Endometrial microvascular endothelial cells (primary cell): ENCODE data around the gene ST6GALNAC3. TPM values are rescaled to one million over a fixed set of nuclear protein-coding genes. Genes with fewer than 3 reads are reported as not detected.
"Not testable (repeated sequence)": the region's sequence is repeated elsewhere in the genome, so short reads cannot be mapped to it uniquely, and the experiment has no call there.

Experiments used
- in situ Hi-C: cut with HindIII; loops from 2 replicates; pipeline ENCODE4 v1.10.0; 2017; ENCODE audit warnings: low sequenced_read_pairs, low pct_unique_long_range_greater_than_20kb; ENCODE audit errors: inconsistent ontology term
- total RNA-seq: library from RNA; depleted of rRNA; stranded (reverse); fragments of >200 nt; gene quantifications from one replicate; pipeline ENCODE4 v1.2.3, GENCODE V29; 2015; ENCODE audit errors: inconsistent ontology term

Gene ST6GALNAC3
- total RNA-seq, 1 donor from 2014 or later: 29.7 TPM

DNA sequence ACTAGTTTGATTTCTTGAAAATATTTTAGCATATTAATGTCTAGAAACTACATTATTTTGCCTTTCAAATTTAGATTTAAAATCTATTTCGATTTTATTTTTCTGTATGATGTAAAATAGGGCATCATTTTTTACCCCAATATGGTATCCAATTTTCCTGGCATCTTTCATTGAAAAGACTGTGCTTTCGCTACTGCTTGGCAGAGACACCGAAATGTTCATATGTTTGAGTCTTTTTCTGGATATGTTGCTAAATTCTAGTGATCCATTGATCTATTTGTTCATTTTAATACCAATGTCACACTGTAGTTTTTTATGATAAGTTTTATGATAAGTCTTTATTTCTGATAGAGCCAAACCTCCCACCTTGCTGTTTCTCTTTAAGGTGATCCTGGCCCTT is 24.3 kb downstream of the ST6GALNAC3 start:
- in situ Hi-C loops: no loop called here

DNA sequence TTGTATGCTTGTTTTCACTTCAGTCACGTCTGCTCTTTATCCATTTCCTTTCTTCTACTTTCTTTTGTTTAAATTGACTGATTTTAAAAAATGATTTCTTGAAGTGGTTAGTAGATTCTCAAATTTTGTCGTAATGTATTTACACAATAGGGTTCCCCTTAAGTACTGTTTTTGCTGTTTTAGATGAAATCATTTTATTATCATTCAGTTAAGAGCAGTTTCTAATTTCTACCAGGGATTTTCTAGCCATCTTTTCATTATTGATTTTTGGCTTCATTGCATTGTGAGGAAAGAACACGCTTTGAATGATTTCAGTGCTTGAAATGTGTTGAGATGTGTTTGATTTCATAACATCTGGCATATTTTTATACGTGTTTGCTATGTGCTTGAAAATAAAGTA is 27.0 kb downstream of the ST6GALNAC3 start:
- in situ Hi-C loops: no loop called here

- in situ Hi-C loops: no loop called here
Observed at GRCh38 chr1:76102046-76102445, 27.5 kb downstream of the ST6GALNAC3 start.

- in situ Hi-C loops: no loop called here
Observed at GRCh38 chr1:76103034-76103433, 28.5 kb downstream of the ST6GALNAC3 start.

- in situ Hi-C loops: no loop called here
Observed at GRCh38 chr1:76105372-76105771, 30.8 kb downstream of the ST6GALNAC3 start.

DNA sequence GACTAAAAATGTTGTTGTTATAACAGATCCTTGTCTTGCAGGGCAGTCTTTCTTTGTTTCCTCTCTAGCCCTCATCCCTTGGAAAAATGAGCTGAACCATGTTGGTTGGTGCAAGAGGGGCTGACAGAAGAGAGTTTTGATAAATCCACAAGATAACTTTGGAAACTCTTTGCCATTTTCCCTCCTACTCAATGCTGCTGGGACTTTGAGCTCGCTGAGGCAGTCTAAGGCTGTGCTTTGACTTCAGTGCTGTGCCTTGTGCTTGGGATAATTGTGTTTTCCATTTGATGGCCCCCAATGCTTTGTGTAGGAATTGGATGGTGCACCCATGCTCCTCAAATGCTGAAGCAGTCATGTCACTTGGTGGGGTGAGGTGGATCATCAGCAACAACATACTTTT is 31.7 kb downstream of the ST6GALNAC3 start:
- in situ Hi-C loops: no loop called here

GRCh38 chr1:76106719-76107235 is 32.2 kb downstream of the ST6GALNAC3 start:
- in situ Hi-C loops: no loop called here

DNA sequence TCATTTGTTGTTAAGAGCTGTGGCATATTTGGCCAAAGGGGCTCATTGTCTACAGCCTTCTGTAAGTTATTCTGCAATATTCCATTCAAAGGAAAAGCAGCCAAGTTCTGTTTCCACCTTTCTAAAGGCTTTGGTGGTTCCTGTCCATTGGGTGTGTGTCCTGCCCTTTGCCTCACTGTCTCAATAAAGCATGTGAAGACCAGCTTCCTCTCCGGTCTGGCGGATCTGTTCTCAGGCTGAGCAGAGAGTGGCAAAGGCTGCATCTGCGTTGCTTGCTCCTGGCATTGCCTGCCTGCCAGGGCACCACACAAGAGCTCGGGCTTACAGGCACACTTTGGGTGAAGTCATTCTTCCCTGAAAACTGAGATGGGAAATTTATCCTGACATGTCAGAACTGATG is 34.9 kb downstream of the ST6GALNAC3 start:
- in situ Hi-C loops: no loop called here

DNA sequence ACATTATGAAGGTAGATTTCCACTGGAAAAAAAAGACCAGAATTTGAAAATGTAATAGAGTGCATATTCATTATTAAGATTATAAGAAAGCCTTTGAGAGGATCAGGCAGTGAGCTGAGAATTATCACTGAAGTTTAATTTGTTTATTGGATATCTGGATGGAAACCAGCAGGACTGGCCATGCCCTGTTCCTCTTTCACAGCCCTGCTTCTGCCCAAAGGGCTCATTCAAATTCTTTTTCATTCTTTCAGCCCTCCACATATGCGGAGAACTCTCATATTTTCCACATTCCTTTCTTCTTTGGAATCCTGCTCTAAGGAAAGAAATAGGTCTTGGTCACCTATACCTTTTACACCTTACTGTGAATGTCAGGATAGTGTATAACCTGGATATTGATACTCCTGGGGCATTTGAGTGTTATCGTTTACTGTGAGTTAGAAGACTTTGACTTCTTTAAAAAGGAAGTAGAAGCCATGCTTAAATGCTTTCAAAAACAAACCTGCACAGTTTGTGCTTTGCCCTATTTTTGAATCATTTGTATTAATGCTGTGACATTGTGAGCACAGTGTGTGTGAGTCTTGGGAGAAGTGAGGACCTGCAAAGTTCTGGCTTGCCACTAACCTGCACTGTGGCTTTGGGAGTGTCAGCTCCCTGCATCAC is 35.5 kb downstream of the ST6GALNAC3 start:
- in situ Hi-C loops: no loop called here

GRCh38 chr1:76110666-76111065 is 36.1 kb downstream of the ST6GALNAC3 start:
- in situ Hi-C loops: no loop called here

- in situ Hi-C loops: not testable (repeated sequence)
Observed at GRCh38 chr1:76112321-76112720, 37.8 kb downstream of the ST6GALNAC3 start.

- in situ Hi-C loops: no loop called here
Observed at GRCh38 chr1:76113446-76113845, 38.9 kb downstream of the ST6GALNAC3 start.

DNA sequence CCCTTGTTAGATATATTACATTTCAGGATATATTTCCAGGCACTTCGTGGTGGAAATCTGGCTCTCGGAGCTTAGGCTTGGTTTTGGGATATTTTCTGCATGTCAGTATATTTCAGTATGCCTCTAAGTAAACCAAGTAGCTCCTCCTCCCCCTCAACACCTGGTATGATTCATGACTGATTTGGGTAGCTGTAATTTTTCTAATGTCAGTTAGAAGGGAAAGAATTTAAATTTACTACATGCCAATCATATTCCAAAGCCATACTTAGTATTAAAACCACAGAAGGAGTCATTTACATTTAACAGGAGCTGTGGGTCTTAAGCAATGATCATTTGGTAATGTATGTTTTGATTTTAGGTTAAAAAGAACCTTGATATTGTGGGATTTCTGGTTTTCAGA is 40.6 kb downstream of the ST6GALNAC3 start:
- in situ Hi-C loops: no loop called here

DNA sequence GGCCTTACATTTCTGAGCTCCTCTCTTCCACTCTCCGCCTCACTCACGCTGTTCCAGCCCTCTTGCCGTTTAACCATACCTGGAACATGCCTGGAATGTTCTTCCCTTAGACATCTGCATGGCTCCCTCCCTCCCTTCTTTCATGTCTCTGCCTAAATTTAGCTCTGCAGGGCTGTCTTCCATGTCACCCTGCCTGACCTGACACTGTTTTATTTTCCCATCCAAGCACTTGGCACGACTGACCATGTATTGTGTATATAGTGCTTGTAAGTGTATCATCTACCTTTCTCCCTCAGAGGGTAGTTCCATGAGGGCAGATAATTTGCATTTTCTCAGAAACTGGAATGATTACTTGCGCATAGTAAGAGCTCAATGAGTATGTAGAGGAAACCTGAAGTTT is 47.3 kb downstream of the ST6GALNAC3 start:
- in situ Hi-C loops: no loop called here

- in situ Hi-C loops: no loop called here
Observed at GRCh38 chr1:76122271-76122670, 47.7 kb downstream of the ST6GALNAC3 start.

DNA sequence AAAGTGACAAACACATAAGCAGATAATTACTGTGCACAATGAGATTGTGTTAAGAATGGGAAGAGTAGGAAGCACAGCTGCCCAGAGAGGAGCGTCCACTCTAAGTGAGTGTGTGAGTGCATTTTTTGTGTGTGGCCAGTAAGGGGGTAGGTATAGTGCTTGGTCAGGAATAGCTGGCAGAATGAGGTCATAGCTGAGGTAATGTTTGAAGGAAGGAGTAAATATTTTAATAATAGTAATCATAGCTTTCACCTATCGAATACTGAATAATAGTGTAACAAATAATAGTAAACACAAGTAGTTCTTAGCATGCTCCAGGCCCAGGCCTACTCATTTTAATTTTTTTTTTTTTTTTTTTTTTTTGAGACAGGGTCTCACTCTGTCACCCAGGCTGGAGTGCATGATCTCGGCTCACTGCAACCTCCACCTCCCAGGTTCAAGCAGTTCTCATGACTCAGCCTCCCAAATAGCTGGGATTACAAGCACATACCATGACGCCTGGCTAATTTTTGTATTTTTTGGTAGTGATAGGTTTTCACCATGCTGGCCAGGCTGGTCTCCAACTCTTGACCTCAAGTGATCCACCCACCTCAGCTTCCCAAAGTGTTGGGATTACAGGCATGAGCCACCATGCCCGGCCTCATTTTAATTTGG is 49.0 kb downstream of the ST6GALNAC3 start:
- in situ Hi-C loops: not testable (repeated sequence)

GRCh38 chr1:76124196-76124595 is 49.6 kb downstream of the ST6GALNAC3 start:
- in situ Hi-C loops: no loop called here

DNA sequence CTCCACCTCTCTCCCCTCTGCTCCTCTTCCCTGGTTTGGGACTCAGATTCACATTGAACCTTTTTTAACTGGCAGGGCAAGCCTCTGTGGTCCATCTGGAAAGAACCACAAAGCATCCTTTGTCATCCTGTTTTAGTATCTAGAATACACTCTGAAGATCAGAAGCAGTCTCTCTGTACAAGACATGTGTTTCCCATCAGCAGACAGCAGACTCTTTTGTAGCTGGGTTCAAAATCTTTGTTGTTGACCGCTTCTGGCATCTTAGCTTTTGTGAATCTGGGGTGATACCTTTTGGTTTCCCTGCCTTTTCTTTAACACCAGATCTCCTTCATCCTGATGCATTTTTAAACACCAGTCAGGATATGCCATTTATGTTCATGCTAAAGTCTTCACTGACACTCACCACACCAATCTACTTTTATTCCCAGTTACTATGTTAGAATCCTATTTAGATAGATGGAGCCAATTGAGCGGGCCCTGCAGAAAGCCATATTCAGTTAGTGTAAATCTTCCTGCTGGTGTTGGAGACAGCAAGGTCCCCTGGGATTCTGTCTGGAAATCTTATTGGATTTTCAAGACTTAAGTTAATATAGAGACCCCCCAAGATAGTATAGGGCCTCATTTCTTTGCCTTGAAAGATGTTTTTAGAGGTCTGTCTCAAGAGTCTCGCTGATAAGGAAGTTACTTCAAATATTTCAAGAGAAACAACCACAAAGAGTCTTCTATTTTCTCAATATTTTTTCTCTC is 51.1 kb downstream of the ST6GALNAC3 start:
- in situ Hi-C loops: no loop called here

DNA sequence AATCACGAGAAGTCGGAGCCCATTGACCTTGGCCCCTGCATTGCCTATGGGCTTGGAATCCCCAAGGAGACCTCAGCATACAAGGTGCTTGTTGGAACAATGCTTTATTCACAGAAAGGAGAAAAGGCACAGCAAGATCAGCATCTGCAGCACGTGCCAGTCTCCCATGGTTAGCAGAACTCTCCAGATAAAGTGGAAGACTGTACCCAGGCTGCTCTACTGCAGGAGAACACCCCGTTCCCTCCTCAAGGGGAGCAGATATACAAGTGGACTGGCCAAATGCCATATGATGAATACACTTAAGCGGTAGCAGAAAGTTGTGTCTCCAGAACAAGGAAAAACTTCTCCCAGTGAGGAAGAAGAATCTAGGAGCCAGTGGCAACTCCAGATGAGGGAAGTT is 53.5 kb downstream of the ST6GALNAC3 start:
- in situ Hi-C loops: no loop called here

- in situ Hi-C loops: no loop called here
Observed at GRCh38 chr1:76129731-76130130, 55.2 kb downstream of the ST6GALNAC3 start.
